LNCaP clone FGC (cell line): ENCODE data around the gene AKR1B1.

Experiments used
- DNase-seq: peaks from one replicate; pipeline ENCODE4 v3.0.0-alpha.2; 2011; ENCODE audit warnings: low read depth
- H3K4me3 ChIP-seq: 2 replicates; pipeline ENCODE4 v1.5.1; 2011; ENCODE audit warnings: mild to moderate bottlenecking, low read depth, low read length, control low read depth
- TF ChIP-seq, protein P1 (sequence below): IDR thresholded peaks from 2 replicates; pipeline ENCODE4 v1.5.1; 2012; ENCODE audit warnings: mild to moderate bottlenecking; ENCODE audit not compliant: control insufficient read depth, insufficient read depth; ENCODE audit errors: extremely low read depth

AKR1B1 gene

DNA sequence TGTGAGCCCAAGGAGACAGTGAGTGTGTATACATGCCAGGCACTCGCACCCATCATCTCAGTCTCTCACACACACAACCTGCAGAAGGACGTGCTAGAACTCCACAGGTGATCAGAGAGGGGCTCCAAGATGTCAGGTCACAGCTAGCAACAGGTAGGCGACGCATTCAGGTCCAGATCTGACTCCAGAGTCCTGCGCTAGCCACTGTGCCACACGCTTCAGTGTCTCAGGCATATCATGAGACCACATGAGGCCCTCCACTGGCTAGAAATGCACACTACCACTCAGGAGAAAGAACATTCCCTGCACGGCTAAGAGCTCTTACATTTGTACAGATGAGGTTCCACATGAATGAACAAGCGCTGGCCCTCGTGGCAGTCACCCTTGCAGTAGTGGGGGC is 11.5 kb downstream of the AKR1B1 start:
- TF ChIP-seq, protein P1, sequence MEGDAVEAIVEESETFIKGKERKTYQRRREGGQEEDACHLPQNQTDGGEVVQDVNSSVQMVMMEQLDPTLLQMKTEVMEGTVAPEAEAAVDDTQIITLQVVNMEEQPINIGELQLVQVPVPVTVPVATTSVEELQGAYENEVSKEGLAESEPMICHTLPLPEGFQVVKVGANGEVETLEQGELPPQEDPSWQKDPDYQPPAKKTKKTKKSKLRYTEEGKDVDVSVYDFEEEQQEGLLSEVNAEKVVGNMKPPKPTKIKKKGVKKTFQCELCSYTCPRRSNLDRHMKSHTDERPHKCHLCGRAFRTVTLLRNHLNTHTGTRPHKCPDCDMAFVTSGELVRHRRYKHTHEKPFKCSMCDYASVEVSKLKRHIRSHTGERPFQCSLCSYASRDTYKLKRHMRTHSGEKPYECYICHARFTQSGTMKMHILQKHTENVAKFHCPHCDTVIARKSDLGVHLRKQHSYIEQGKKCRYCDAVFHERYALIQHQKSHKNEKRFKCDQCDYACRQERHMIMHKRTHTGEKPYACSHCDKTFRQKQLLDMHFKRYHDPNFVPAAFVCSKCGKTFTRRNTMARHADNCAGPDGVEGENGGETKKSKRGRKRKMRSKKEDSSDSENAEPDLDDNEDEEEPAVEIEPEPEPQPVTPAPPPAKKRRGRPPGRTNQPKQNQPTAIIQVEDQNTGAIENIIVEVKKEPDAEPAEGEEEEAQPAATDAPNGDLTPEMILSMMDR, result no peak
- no peak for DNase-seq

DNA sequence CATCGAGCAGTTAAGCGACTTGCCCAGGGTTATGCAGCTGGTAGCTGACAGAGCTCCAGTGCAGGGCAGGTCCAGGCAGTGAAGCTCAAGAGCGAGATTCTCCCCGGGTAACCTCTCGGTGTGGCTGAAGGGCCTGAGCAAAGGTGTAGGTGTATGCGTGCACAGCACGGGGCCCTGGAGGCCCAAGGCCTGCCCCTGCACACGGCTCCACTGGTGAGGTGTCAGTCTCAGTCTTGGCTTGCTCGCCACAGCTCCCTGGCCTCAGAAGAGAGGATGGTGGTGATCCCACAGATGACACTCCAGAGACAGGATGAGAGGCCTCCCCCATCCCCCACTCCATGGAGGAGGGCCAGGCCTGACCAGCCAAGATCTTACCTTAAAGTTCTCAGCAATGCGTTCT is 12.0 kb downstream of the AKR1B1 start:
- TF ChIP-seq, protein P1, result no peak
- no peak for DNase-seq
- no peak overlapping the region for H3K4me3 ChIP-seq

More for the DNA sequence above, 11.5 kb downstream of the AKR1B1 start:
- H3K4me3 ChIP-seq, result no peak overlapping the region

DNA sequence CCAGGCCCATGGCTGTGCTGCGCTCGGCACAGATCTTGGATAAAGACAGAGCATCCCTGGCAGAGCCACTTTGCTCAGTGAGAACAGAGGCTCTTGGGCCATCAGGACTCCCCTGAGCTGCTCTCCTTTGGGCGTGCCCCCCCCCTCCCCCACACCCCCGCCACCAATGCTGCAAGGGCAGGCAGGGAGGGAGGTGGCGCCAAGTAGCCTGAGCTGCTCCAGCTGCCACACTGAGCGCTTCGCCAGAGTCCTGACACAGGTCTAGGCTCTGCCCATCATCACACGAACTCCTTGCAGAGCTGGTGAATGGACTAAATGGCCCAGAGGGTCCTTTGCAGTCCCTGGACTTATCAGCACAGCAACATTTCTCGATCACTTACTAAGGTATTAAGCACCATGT is 12.5 kb downstream of the AKR1B1 start:
- H3K4me3 ChIP-seq, result no peak overlapping the region
- TF ChIP-seq, protein P1, result no peak
- no peak for DNase-seq

DNA sequence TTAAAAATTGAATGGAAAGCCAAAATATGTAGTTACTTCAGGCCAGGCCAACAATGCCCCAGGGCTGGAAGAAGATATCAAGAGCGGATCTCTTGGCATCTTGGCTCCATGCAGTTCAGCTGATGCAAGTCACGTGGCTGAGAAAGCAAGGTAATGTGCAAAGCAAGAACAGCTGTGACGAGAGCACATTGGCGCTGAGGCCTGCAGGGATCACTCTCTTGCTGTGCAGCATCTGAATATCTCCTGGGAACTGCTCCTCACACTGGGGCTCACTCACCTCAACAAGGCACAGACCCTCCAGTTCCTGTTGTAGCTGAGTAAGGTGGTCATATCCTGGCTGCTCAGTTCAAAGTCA is 14.0 kb downstream of the AKR1B1 start:
- TF ChIP-seq, protein P1, result no peak
- H3K4me3 ChIP-seq, result no peak overlapping the region
- DNase-seq, result no peak

DNA sequence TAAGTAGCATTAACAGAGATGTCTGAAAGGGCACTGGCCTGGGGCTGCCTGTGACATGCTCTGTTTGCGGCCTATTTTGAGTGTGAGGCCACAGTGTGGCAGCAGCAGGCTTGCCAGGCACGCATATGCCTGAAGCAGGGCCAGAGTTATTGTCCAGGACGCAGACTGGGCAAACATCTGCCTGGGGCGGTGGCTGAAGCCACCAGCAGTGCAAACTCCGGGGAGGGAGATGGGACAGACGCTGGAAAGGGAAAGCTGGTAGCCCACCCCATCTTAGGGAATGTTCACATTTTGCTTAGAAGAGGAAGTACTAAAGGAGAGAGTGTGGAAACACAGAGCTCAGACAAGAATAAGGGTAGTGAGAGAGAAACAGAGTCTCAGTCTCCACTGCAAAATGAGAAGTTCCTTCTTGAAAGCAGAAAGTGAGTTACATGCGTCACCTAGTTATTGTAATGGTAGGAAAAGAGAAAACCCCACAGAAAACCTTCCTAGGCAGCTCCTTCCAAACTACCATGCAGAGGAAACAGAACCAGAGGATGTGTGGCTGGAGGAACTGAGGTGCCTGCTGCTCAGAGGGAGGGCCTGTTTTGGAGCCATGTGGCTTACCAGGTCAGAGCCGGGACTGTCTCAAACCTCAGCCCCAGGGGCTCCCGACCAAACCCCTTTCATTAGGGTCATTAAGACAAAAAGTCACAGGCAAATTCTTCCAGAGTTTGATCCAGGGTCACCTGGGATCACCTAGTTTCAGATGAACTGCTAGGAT is 14.5 kb downstream of the AKR1B1 start:
- TF ChIP-seq, protein P1, result peak; percentile 72
- DNase-seq, result peak; percentile 34
- no peak overlapping the region for H3K4me3 ChIP-seq

DNA sequence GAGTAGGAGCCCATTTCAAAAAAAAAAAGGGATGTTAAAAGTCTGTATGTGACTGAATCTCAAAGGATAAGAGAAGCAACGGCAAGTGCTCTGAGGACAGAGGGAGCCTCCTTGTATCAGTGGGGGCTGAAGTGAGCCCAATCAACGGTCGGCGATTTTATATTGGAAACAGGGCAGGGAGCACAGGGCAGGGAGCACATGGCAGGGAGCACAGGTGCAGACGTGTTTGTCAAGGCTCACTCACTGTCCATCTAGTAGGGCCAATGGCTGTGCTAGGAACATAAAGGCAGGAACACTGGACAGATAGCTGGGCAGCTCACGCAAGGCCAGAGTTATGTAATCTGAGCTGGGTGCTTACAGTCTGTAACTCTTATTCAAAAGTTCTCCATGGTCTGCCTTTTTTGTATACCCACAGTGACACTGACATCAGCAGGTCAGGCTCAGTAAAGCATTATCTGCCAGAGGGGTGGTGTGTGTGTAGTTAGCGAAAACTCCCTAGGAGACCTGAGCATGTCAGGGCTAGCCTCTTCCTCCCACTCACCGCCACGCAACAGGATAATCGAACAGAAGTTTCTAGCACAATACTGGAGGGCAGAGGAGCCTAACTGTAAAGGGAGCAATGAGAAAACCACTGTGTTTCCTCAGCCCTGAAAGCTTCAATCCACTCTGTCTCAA is 15.4 kb downstream of the AKR1B1 start:
- DNase-seq, result no peak
- TF ChIP-seq, protein P1, result no peak
- H3K4me3 ChIP-seq, result no peak overlapping the region
